ENCODE data around the gene LTBP4.
"Not testable (repeated sequence)": the region's sequence is repeated elsewhere in the genome, so short reads cannot be mapped to it uniquely, and the experiment has no call there.

LTBP4 gene

DNA sequence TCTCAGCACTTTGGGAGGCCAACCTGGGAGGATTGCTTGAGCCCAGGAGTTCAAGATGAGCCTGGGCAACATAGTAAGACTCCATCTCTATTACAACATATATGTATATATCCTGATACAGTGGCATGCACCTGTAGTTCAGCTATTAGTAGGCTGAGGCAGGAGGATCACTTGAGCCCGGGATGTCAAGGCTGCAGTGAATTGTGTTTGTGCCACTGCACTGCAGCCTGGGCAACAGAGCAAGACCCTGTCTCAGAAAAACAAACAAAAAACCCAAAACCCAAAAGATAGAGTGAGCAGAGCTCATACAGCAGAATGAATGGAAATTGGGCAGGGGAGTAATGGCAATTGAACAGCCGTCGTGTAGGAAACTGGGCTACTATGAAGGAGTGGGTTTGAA lies 41.8 kb upstream of the LTBP4 start:
- no peak for TF ChIP-seq ZFX (IDR thresholded peaks at IDR 0.05; ENCODE audit: borderline replicate concordance)
- TF ChIP-seq, protein P1, sequence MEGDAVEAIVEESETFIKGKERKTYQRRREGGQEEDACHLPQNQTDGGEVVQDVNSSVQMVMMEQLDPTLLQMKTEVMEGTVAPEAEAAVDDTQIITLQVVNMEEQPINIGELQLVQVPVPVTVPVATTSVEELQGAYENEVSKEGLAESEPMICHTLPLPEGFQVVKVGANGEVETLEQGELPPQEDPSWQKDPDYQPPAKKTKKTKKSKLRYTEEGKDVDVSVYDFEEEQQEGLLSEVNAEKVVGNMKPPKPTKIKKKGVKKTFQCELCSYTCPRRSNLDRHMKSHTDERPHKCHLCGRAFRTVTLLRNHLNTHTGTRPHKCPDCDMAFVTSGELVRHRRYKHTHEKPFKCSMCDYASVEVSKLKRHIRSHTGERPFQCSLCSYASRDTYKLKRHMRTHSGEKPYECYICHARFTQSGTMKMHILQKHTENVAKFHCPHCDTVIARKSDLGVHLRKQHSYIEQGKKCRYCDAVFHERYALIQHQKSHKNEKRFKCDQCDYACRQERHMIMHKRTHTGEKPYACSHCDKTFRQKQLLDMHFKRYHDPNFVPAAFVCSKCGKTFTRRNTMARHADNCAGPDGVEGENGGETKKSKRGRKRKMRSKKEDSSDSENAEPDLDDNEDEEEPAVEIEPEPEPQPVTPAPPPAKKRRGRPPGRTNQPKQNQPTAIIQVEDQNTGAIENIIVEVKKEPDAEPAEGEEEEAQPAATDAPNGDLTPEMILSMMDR (IDR thresholded peaks at IDR 0.05), result no peak
- no peak overlapping the region for H3K27ac ChIP-seq

DNA sequence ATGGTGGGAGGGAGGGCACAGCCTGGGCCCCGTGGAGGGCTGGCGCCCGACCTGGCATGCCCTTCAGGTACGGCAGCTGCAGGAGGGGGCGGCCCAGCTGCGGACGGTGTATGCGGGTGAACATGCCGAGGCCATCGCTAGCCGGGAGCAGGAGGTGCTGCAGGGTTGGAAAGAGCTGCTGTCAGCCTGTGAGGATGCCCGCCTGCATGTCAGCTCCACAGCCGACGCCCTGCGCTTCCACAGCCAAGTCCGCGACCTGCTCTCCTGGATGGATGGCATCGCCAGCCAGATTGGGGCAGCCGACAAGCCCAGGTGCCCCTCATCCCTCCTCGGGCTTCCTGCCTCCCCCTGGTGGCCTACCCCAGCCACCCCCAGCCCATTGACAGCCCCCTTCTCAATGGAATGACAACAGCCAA lies 41.1 kb upstream of the LTBP4 start:
- TF ChIP-seq ZFX (IDR thresholded peaks at IDR 0.05; ENCODE audit: borderline replicate concordance), result no peak
- TF ChIP-seq, protein P1 (IDR thresholded peaks at IDR 0.05), result no peak
- no peak overlapping the region for H3K27ac ChIP-seq

DNA sequence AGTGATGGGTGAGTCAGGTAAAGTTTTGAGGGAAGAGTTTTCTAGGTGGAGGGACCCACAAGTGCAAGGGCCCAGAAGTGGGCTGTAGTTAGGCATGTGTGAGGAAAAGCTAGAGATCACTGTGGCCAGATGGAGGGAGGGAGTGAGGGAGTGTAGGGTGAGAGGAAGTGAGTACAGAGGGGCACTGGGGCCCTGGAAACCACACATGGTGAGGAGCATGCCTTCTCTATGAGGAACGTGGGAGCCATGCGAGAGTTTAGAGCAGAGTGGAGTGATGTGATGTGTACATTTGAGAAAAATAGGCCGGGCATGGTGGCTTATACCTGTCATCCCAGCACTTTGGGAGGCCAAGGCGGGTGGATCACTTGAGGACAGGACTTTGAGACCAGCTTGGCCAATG lies 39.2 kb upstream of the LTBP4 start:
- no peak overlapping the region for H3K27ac ChIP-seq
- TF ChIP-seq ZFX (IDR thresholded peaks at IDR 0.05; ENCODE audit: borderline replicate concordance), result no peak

DNA sequence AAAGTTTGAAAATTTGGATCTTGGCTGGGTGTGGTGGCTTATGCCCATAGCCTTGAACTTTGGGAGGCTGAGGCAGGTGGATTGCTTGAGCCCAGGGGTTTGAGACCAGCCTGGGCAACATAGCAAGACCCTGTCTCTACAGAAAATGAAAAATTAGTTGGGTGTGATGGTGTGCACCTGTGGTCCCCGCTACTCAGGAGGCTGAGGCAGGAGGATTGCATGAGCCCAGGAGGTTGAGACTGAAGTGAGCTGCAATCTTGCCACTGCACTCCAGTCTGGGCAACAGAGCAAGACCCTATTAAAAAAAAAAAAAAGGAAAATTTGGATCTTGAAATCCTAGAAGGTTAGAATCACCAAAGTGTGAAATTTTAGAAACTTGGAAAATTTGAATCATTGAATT lies 36.6 kb upstream of the LTBP4 start:
- H3K27ac ChIP-seq, result not testable (repeated sequence)

DNA sequence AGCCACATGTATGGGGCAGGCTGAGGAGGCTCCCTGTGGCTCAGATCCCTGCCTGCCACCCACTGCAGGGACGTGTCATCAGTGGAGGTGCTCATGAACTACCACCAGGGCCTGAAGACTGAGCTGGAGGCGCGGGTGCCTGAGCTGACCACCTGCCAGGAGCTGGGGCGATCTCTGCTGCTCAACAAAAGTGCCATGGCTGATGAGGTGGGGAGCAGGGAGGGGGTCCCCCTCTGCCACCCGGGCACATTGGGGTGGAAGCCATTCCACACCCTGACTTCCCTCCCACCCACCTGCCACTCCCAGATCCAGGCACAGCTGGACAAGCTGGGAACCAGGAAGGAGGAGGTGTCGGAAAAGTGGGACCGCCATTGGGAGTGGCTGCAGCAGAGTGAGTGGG lies 35.8 kb upstream of the LTBP4 start:
- H3K27ac ChIP-seq, result no peak overlapping the region
- TF ChIP-seq, protein P1 (IDR thresholded peaks at IDR 0.05), result no peak

DNA sequence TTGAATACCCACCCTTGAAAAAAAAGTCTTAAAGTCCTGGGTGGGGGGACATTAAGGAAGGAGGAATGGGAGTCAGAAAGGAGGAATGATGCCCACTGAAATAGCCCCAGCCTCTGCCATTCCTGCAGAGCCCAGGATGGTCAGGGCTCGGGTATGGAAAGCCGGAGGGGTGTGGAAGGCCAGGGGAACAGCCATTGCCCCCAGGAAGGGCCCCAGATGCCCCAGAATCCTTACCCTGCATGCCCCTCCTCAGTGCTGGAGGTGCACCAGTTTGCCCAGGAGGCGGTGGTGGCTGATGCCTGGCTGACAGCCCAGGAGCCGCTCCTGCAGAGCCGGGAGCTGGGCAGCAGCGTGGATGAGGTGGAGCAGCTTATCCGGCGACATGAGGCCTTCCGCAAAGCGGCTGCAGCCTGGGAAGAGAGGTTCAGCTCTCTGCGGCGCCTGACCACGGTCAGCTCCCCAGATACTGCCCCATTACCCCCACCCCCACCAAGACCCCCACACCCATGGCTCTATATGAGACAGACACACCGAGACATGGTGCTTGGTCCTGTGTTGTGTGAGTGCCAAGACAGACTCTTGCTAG lies 35.2 kb upstream of the LTBP4 start:
- TF ChIP-seq, protein P1 (IDR thresholded peaks at IDR 0.05), result no peak
- no peak for TF ChIP-seq ZFX (IDR thresholded peaks at IDR 0.05; ENCODE audit: borderline replicate concordance)
- no peak overlapping the region for H3K27ac ChIP-seq

DNA sequence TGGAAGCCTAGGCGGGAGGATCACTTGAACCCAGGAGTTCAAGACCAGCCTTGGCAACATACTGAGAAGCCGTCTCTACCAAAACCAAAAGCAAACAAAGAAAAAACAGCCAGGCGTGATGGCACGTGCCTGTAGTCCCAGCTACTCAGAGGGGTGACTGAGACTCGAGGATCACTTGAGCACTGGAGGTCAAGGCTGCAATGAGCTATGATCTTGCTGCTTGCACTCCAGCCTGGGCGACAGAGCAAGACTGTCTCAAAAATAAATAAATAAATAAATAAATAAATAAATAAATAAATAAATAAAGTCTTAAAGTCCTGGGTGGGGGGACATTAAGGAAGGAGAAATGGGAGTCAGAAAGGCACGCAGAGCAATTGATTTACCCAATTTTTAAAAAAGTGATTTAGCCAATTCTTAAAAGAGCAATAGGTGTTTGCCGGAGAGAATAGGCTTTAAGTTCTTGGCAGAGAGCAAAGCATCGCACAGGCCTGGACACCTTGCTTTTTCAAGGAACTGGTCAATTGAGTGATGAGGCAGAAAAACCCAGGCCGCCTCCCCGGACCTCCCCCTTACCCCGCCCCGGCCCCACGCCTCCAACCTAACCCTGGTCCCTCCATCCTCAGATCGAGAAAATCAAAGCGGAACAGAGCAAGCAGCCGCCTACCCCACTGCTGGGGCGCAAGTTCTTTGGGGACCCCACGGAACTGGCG lies 34.0 kb upstream of the LTBP4 start:
- H3K27ac ChIP-seq, result no peak overlapping the region
- no peak for TF ChIP-seq ZFX (IDR thresholded peaks at IDR 0.05; ENCODE audit: borderline replicate concordance)
- TF ChIP-seq, protein P1 (IDR thresholded peaks at IDR 0.05), result no peak

DNA sequence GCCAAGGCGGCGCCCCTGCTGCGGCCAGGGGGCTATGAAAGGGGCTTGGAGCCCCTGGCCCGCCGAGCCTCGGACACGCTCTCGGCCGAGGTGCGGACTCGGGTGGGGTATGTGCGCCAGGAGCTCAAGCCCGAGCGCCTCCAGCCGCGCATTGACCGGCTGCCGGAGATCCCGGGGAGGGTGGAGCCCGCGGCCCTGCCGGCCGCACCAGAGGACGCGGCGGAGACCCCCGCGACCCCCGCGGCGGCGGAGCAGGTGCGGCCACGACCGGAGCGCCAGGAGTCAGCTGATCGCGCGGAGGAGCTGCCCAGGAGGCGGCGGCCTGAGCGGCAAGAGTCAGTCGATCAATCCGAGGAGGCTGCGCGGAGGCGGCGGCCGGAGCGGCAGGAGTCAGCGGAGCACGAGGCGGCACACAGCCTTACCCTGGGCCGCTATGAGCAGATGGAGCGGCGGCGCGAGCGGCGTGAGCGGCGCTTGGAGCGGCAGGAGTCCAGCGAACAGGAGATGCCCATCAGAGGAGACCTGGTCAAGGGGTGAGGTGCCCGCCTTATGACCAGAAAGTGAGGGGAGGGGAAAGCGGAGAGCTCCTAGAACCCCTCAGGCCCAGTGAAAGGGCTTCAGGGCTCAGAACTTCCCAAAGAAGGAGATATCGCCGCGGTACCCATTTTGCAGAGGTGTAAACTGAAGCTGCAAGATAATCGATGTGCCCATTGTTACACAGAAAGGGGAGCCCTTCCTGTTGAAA lies 33.2 kb upstream of the LTBP4 start:
- TF ChIP-seq, protein P1 (IDR thresholded peaks at IDR 0.05), result no peak
- no peak for TF ChIP-seq ZFX (IDR thresholded peaks at IDR 0.05; ENCODE audit: borderline replicate concordance)
- H3K27ac ChIP-seq, result no peak overlapping the region
